ENCODE measurements around the gene ABCA7. TPM values are rescaled to one million over a fixed set of nuclear protein-coding genes. Genes with fewer than 3 reads are reported as not detected.
A peak's percentile ranks its signal among the peaks of the same experiment; 100 is the strongest.

ABCA7 gene
- total and polyA plus RNA-seq, 2 of the 13 experiments (the other 11 are each of a cell fraction or from before 2014, with no cell fraction given), result 4.4 to 32.4 TPM

DNA sequence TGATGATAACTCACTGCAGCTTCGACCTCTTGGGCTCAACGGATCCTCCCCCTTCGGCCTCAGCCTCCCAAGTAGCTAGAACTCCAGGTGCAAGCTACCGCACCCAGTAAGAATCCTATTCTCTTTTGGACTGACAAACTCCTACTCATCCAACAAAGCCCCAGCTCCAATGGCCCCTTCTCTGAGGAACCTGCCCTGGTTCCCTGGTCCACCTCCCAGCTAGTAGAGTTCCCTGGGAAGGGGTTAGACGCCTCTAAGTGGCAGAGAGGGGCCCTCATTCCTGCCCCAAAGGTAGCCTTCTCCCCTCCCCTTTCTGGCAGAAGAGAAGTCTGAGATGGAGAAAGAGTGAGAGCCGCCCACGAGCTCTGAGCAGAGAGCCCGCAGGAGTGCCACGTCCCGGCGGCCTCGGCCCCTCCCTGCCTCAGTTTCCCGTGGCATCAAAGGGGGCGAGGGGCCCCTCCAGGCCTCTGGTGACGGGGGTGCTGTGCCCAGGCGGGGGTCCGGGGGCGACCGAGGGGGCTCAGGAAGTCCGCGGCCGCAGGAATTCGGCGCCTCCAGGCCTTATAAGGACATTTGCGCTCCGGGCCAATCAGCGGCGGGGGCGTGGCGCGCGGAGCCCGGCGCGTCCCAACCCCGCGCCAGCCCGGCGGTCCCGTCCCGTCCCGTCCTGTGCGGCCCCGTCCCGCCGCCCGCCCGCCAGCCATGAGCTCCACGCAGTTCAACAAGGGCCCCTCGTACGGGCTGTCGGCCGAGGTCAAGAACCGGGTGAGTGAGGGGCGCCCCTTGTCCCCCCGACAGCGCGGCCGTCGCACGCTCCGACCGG is 13.7 kb upstream of the ABCA7 start, which contains the start of gene CNN2 (continued):
- TF ChIP-seq USF2 (IDR thresholded peaks at IDR 0.05; ENCODE audit: low read depth, low read length) (no peak), USF2 (CRISPR knock-in tag; IDR thresholded peaks at IDR 0.05; ENCODE audit: borderline replicate concordance) (peak; percentile 89; the same call in 1 of the 2 replicates), ZNF761 (CRISPR knock-in tag; conservative IDR thresholded peaks at IDR 0.05) (no peak), TMF1 (CRISPR knock-in tag; IDR thresholded peaks at IDR 0.05; ENCODE audit: low read depth) (peak; percentile 76; the same call in 1 of the 2 replicates), POGZ (CRISPR knock-in tag; IDR thresholded peaks at IDR 0.05) (no peak), ZNF510 (CRISPR knock-in tag; IDR thresholded peaks at IDR 0.05; ENCODE audit: low read depth) (no peak), NR0B2 (CRISPR knock-in tag; IDR thresholded peaks at IDR 0.05) (peak; percentile 61), MYNN (CRISPR knock-in tag; IDR thresholded peaks at IDR 0.05; ENCODE audit: low read depth) (peak; percentile 22; the same call in 1 of the 2 replicates), ZNF790 (CRISPR knock-in tag; IDR thresholded peaks at IDR 0.05; ENCODE audit: borderline replicate concordance) (0 out of 2 replicates have a peak, but pooled peaks have one; percentile 48), HBP1 (CRISPR knock-in tag; IDR thresholded peaks at IDR 0.05; ENCODE audit: low read depth) (no peak), SAFB2 (CRISPR knock-in tag; IDR thresholded peaks at IDR 0.05; ENCODE audit: borderline replicate concordance, low read depth) (peak; percentile 79; the same call in 1 of the 2 replicates), ZNF256 (CRISPR knock-in tag; conservative IDR thresholded peaks at IDR 0.05) (no peak), RELA (CRISPR knock-in tag; IDR thresholded peaks at IDR 0.05) (no peak), ZNF768 (CRISPR knock-in tag; IDR thresholded peaks at IDR 0.05) (peak; percentile 41; the same call in 1 of the 2 replicates), NFYB (CRISPR knock-in tag; IDR thresholded peaks at IDR 0.05) (peak; percentile 74), ZNF777 (CRISPR knock-in tag; IDR thresholded peaks at IDR 0.05) (peak; percentile 93), ZNF782 (CRISPR knock-in tag; IDR thresholded peaks at IDR 0.05; ENCODE audit: borderline replicate concordance) (peak; percentile 9; the same call in 1 of the 2 replicates), KDM2A (CRISPR knock-in tag; IDR thresholded peaks at IDR 0.05; ENCODE audit: borderline replicate concordance, low read depth) (peak; percentile 59; the same call in 1 of the 2 replicates), ETV5 (CRISPR knock-in tag; IDR thresholded peaks at IDR 0.05; ENCODE audit: borderline replicate concordance) (peak; percentile 21; the same call in 1 of the 2 replicates), PHF21A (CRISPR knock-in tag; IDR thresholded peaks at IDR 0.05) (peak; percentile 68; the same call in 1 of the 2 replicates), PAWR (CRISPR knock-in tag; IDR thresholded peaks at IDR 0.05; ENCODE audit: borderline replicate concordance) (no peak), ZFP41 (CRISPR knock-in tag; IDR thresholded peaks at IDR 0.05; ENCODE audit: borderline replicate concordance) (no peak), ZNF746 (CRISPR knock-in tag; IDR thresholded peaks at IDR 0.05) (no peak), MED13 (CRISPR knock-in tag; IDR thresholded peaks at IDR 0.05) (no peak), MBD4 (IDR thresholded peaks at IDR 0.05; ENCODE audit: borderline replicate concordance, low read length) (no peak), ZNF431 (CRISPR knock-in tag; IDR thresholded peaks at IDR 0.05; ENCODE audit: borderline replicate concordance, low read depth) (no peak)

All from HepG2 (cell line).